Ectodermal cell (in vitro differentiated cells): ENCODE measurements around the gene CMAS.
"Not testable (repeated sequence)": the region's sequence is repeated elsewhere in the genome, so short reads cannot be mapped to it uniquely, and the experiment has no call there.

Experiments
- H3K27ac ChIP-seq: 2 replicates; pipeline ENCODE4 v1.7.0; 2013; ENCODE audit warnings: mild to moderate bottlenecking, low read depth, low read length; ENCODE audit not compliant: insufficient read depth, poor library complexity, severe bottlenecking
- H3K27me3 ChIP-seq: 2 replicates; pipeline ENCODE4 v1.7.0; 2013; ENCODE audit warnings: mild to moderate bottlenecking, low read length; ENCODE audit not compliant: insufficient read depth, control insufficient read depth, poor library complexity, severe bottlenecking
- H3K36me3 ChIP-seq: one replicate; pipeline ENCODE4 v1.7.0; 2013; ENCODE audit warnings: low read length; ENCODE audit not compliant: control insufficient read depth, insufficient read depth
- H3K4me1 ChIP-seq: one replicate; pipeline ENCODE4 v1.7.0; 2013; ENCODE audit warnings: low read length; ENCODE audit not compliant: control insufficient read depth, insufficient read depth
- H3K4me3 ChIP-seq: 2 replicates; pipeline ENCODE4 v1.7.0; 2013; ENCODE audit warnings: low read depth, low read length, control low read depth; ENCODE audit not compliant: insufficient read depth
- H3K9me3 ChIP-seq: 2 replicates; pipeline ENCODE4 v1.7.0; 2013; ENCODE audit warnings: mild to moderate bottlenecking, low read length, moderate library complexity; ENCODE audit not compliant: control insufficient read depth
- WGBS, 2 experiments: methylation state at CpG; one replicate each; pipeline ENCODE4 v1.1.7; 2013; ENCODE audit warnings: missing lambda C conversion rate in 2 of 2; 5-methylcytosine and 5-hydroxymethylcytosine counted together

Gene CMAS

GRCh38 chr12:22064968-22065367, 18.9 kb downstream of the CMAS start:
- H3K9me3 ChIP-seq: no peaks in the 10 kb centered on the region
- H3K27me3 ChIP-seq: no peaks in the 10 kb centered on the region
- no peak overlapping the region for H3K27ac ChIP-seq
- no peak overlapping the region for H3K4me3 ChIP-seq
- H3K36me3 ChIP-seq: peaks cover 4% of the 10 kb centered on the region
- WGBS, 2 experiments: 97 to 99% methylated on average over 4 of the region's 4 CpGs
- H3K4me1 ChIP-seq: no peaks in the 10 kb centered on the region

- no peaks in the 10 kb centered on the region for H3K27me3 ChIP-seq
- WGBS, 2 experiments: 89 to 98% methylated on average over 1 to 2 of the region's 2 CpGs
- H3K4me1 ChIP-seq: no peaks in the 10 kb centered on the region
- H3K36me3 ChIP-seq: peaks cover 4% of the 10 kb centered on the region
- H3K9me3 ChIP-seq: no peaks in the 10 kb centered on the region
- no peak overlapping the region for H3K4me3 ChIP-seq
- H3K27ac ChIP-seq: no peak overlapping the region
Observed at GRCh38 chr12:22066310-22066709, 20.3 kb downstream of the CMAS start.

GRCh38 chr12:22069851-22070250, 23.8 kb downstream of the CMAS start:
- H3K4me1 ChIP-seq: no peaks in the 10 kb centered on the region
- no peaks in the 10 kb centered on the region for H3K27me3 ChIP-seq
- no peaks in the 10 kb centered on the region for H3K36me3 ChIP-seq
- no peak overlapping the region for H3K27ac ChIP-seq
- no peaks in the 10 kb centered on the region for H3K9me3 ChIP-seq
- WGBS, 2 experiments: 100% methylated on average over 1 of the region's 1 CpG; no CpG with 5 or more reads in 1 of the 2 experiments
- H3K4me3 ChIP-seq: no peak overlapping the region

GRCh38 chr12:22082190-22082701, 36.2 kb downstream of the CMAS start:
- Histone ChIP-seq H3K27me3 (no peaks in the 10 kb centered on the region), H3K36me3 (no peaks in the 10 kb centered on the region), H3K9me3 (no peaks in the 10 kb centered on the region), H3K27ac (no peak overlapping the region), H3K4me3 (no peak overlapping the region), H3K4me1 (no peaks in the 10 kb centered on the region)
- WGBS, 2 experiments: 85 to 86% methylated on average over 10 of the region's 10 CpGs

GRCh38 chr12:22083167-22083566, 37.1 kb downstream of the CMAS start:
- Histone ChIP-seq H3K27ac (no peak overlapping the region), H3K27me3 (no peaks in the 10 kb centered on the region), H3K4me1 (no peaks in the 10 kb centered on the region), H3K9me3 (no peaks in the 10 kb centered on the region), H3K4me3 (no peak overlapping the region), H3K36me3 (no peaks in the 10 kb centered on the region)

GRCh38 chr12:22084852-22085251, 38.8 kb downstream of the CMAS start:
- H3K27me3 ChIP-seq: no peaks in the 10 kb centered on the region
- H3K4me1 ChIP-seq: no peaks in the 10 kb centered on the region
- H3K4me3 ChIP-seq: no peak overlapping the region
- H3K27ac ChIP-seq: no peak overlapping the region
- WGBS, 2 experiments: 85 to 89% methylated on average over 1 of the region's 1 CpG
- H3K36me3 ChIP-seq: no peaks in the 10 kb centered on the region
- H3K9me3 ChIP-seq: no peaks in the 10 kb centered on the region

- WGBS, 2 experiments: 93 to 99% methylated on average over 1 to 2 of the region's 2 CpGs
- no peaks in the 10 kb centered on the region for H3K27me3 ChIP-seq
Observed at GRCh38 chr12:22088886-22089285, 42.9 kb downstream of the CMAS start.

GRCh38 chr12:22089486-22089885, 43.5 kb downstream of the CMAS start:
- Histone ChIP-seq H3K27ac (no peak overlapping the region), H3K9me3 (no peaks in the 10 kb centered on the region), H3K36me3 (no peaks in the 10 kb centered on the region), H3K4me1 (no peaks in the 10 kb centered on the region), H3K27me3 (no peaks in the 10 kb centered on the region), H3K4me3 (no peak overlapping the region)
- WGBS, 2 experiments: 97% methylated on average over 2 of the region's 2 CpGs; no CpG with 5 or more reads in 1 of the 2 experiments

More at GRCh38 chr12:22088886-22089285, 42.9 kb downstream of the CMAS start:
- Histone ChIP-seq H3K36me3 (no peaks in the 10 kb centered on the region), H3K4me1 (no peaks in the 10 kb centered on the region), H3K4me3 (no peak overlapping the region), H3K9me3 (no peaks in the 10 kb centered on the region), H3K27ac (no peak overlapping the region)

GRCh38 chr12:22099062-22099461, 53.0 kb downstream of the CMAS start:
- 91 to 95% methylated on average over 2 of the region's 2 CpGs for WGBS, 2 experiments
- not testable (repeated sequence) for H3K36me3 ChIP-seq

GRCh38 chr12:22100958-22101748, 55.1 kb downstream of the CMAS start:
- Histone ChIP-seq H3K27ac (no peak overlapping the region), H3K36me3 (no peaks in the 10 kb centered on the region), H3K4me1 (no peaks in the 10 kb centered on the region), H3K4me3 (no peak overlapping the region), H3K27me3 (no peaks in the 10 kb centered on the region), H3K9me3 (no peaks in the 10 kb centered on the region)
- WGBS, 2 experiments: 68 to 70% methylated on average over 6 of the region's 6 CpGs

More at GRCh38 chr12:22099062-22099461, 53.0 kb downstream of the CMAS start:
- not testable (repeated sequence) for H3K27me3 ChIP-seq, H3K9me3 ChIP-seq, H3K27ac ChIP-seq, H3K4me3 ChIP-seq, H3K4me1 ChIP-seq
